GM19238 (cell line): Measurements from ENCODE around the gene NXPH1.
"Not testable (repeated sequence)": the region's sequence is repeated elsewhere in the genome, so short reads cannot be mapped to it uniquely, and the experiment has no call there.

ENCODE experiments used
- DNase-seq: peaks from one replicate; pipeline ENCODE4 v3.0.0; 2011; ENCODE audit warnings: low spot score; ENCODE audit not compliant: insufficient read length

The NXPH1 gene

DNA sequence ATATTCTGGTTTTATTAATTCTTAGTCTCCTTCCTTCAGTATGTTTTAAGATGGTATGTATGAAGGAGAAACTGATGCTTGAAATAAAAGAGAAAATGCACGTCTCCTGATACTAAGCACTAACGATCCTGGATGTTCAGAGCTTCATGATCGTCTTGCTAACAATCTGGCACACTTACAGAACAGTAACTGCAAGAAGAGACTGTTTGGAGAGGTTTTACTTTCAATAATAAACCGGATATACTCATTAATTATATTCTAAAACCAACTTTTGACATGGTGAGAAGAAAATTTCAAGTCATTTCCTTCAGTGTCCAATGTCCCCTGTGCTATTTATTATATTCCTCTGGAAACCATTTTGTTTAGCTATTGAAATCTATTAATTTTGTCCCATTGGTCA is 251.0 kb downstream of the NXPH1 start:
- DNase-seq: no peak

DNA sequence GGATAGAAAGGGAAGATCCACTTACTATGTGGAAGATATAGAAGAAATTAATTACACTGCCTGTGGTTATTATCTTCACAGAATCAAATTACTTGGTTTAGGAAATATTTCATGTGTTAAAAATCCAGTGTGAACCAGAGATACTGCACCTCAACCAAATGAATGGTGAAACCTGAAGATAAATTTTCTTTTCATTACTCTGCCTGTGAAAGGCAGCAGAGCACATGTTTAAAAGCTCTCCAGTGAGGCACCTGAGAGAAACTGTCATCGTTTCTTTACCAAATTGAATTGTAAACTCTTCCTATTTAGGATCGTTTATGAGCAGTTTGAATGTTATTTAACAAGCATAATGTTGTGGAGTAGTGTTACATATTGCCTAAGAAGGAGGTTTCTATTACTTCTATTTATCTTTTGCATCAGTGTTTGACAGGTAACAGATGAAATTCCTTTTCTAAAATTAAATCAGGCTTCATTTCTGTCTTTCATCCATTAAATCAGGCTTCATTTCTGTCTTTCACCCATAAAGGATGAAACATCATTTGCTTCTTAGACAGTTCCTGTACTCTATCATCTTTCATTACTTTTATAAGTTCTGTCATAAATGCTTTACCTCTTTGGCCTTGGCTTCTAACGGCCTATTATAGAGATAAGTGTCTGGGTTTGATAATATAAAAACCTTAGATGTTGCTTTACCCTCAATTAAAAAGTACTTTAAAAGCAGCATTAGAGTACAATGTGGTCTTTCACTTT is 266.6 kb downstream of the NXPH1 start:
- no peak for DNase-seq

DNA sequence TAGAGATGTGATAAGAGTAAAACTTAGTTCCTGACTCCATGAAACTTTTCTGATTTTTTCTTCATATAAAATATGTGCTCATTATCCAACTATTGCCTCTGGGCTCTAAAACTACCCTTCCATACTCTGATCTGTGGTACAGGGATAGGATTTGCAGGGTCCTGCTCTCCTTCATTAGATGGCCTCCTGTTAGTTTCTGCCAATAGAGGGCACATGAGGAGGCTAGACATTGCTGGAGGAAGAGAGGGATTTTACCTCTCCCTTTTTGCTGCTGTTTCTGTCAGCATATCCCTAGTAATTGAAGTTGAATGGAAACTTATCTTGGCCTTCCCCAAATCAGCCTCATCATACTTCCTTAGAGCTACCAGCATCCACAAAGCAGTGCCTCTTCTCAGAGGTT is 269.4 kb downstream of the NXPH1 start:
- DNase-seq: no peak

DNA sequence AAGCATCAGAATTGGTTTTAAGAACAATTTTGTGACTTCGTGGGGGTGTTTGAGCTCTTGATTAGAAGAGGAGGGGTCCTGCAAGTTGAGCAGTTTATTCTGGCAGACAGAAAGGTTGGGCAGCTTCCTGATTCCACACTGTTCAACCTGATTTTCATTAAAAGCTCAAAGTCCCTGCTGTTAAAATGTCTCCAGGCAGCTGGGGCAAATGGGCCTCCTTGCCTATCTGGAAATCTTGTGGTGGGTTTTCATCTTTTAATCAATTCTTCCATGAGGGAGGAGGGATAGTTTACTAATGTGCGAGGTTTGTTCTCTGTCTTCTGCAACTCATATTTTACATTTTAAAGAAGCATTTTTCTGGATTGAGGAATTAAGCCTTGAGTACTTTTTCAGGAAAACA is 276.7 kb downstream of the NXPH1 start:
- DNase-seq: no peak

DNA sequence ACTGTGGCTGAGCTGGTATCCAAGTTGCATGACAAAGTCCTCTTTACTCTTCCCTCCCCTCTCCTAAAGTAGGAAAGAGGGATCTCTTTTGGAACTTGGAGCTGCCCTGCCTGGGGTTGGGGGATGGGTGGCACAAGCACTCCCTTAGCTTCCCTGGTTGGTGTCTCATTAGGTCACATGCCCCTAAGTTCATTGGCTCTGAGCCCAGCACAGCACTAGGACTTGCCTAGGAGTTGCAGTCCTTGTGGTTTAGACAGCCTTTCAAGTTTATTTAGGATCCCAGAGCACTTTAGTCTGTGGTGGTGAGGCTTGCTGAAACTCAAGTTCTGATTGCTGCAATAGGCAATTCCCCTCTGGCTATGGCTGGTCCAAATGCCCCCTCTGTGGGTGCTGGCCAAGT is 281.4 kb downstream of the NXPH1 start:
- no peak for DNase-seq

DNA sequence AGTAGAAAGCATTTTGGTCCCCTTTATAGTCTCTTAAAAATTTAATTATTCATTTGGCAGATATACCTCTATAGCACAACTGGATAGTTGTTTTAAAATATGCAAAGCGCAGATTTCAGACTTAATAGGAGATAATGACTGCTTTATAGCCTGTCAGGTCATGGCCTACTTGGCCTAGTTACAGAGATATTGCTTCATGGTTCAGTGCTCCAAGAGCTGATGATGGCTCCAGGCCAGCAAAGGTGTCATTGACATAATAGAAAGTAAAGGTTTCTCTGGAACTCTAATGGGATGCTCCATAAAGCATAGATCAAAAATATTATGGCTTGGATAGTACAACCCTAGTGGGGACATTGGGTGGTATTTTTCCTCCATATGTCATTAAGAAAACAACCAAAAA is 285.7 kb downstream of the NXPH1 start:
- DNase-seq: no peak

DNA sequence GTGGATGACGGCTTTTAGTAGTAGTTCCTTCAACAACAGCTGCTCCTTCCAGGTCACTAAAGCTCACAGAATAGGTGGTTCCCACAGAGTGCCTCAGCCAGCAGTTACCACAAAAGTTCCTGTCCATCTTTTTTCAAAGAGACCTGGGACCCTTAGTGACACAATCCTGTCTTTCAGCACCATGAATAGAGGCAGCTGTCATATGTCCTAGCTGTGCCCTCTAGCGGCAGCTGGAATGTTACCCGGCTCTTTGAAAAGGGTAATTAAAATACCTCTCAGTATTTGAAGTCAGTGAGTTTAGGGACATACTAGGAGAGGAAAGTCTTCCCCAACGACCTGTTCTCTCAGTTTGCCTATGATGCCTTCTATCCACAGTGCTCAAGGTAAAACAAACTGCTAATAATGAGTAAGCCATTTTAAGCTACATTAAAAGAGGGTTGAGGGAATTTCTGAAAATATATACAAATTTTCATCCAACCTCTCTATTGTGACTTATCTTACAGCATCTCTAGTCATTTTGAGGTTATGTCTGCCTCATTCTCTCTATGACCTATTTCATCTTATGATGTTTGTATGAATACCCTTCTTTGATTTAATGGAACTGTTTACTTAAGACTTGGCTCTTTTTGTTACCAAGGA is 290.8 kb downstream of the NXPH1 start:
- DNase-seq: peak; percentile 12

DNA sequence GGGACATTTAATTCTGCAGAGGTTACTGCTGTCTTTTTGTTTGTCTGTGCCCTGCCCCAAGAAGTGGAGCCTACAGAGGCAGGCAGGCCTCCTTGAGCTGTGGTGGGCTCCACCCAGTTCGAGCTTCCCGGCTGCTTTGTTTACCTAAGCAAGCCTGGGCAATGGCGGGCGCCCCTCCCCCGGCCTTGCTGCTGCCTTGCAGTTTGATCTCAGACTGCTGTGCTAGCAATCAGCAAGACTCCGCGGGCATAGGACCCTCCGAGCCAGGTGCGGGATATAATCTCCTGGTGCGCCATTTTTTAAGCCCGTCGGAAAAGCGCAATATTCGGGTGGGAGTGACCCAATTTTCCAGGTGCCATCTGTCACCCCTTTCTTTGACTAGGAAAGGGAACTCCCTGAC is 298.3 kb downstream of the NXPH1 start:
- DNase-seq: not testable (repeated sequence)

DNA sequence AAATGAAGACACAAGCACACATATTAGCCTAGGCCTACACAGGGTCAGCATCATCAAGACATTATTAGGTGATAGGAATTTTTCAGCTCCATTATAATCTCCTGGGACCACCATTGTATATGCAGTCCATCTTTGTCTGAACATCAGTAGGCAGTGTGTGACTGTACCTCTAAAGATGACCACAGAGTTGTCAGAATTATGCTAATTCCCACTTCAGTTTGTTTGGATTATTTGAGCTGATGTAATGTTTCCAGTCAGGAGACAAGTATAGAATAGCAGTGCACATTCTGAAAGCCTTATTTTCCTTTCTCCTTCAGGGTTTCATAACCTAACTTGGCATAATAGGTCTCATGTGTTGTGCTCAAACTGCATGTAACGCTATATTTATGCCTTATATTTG is 306.4 kb downstream of the NXPH1 start:
- no peak for DNase-seq

DNA sequence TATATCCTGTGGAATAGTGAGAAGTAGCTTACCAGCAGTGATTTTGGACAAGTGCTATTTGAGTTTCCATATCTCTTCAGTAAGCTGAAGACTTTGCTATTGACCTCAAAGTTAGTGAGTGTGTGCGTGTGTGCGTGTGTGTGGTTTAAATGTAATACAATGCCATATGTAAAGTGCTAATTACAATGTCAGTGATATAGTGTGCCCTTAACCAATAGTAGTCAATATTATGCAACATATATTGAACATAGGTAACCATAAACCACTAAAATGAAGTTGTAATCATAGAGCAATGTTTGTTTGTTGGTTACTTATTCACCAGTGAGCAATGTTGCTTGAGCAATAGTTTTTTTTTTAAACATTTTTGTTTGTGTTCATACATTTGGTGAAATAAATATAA is 309.4 kb downstream of the NXPH1 start:
- DNase-seq: no peak

DNA sequence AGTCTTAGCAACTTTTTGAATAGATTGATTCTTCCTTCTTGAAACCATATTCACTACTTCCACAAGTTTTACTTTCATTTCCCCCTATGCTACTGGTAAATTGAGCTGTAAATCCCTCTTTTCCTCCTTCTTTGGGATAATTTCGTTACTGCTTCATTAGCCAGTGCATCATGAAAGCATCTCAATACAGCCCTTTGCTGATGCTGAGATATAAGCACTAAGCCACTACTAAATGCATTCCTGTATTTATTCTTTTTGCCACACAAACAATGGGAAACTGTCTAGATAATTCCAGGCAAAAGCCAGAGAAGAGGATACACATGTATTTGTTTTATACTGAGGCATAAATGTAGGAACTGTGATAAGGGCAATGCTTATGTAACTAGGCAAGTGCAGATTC is 313.9 kb downstream of the NXPH1 start:
- no peak for DNase-seq

DNA sequence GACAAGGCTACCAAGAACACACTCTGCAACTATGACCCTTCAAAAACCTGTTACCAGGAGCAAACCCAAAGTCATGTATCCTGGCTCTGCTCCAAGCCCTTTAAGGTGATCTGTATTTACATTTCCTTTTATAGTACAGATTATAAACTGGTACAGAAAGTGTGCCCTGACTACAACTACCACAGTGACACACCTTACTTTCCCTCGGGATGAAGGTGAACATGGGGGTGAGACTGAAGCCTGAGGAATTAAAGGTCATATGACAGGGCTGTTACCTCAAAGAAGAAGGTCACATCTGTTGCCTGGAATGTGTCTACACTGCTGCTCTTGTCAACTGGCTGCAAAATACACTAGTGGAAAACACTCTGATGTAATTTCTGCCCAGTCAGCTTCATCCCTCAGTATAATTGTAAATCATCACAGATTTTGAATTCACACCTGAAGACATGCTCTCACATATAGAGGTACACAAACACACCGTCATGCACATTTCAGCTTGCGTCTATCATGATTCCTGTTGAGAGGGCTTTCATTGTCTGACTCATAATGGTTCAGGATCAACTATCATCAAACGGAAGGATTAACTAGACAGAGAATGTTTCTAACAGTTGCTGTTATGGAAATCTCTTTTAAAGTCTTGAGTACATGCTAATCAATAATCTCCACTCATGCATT is 318.3 kb downstream of the NXPH1 start:
- no peak for DNase-seq

DNA sequence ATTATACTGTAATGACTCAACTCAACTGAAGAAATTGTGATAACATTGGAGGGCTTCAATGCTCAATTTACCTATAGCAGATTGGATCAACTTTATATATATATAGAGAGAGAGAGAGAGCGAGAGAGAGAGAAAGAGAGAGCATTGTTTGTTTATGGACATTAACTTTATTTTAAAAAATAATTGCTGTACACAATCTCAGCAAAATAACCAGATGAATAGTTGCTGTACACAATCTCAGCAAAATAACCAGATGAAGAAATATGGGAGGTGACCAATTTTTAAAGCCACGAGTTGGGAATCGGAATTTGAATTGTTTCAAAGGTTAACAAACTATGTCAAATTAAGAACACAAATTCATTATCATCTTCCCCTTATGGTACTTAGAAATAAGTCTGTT is 319.9 kb downstream of the NXPH1 start:
- no peak for DNase-seq

DNA sequence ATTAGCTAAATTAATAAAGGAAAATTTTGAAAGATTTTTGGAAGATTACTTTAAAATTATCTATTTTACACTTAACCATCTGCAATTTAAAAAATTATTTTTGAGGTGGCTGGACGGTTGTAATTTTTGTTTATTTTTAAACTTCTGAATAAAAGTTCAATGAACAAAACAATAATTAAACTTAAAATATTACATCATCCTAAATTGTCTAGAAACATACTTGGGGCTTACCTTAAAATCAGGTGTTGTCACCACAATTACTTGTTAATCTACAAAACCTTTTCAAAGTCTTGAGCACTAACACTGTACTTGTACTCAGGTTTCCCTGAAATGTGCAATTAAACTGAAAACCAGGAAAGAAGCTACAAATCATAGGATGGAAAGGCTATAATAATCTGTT is 328.3 kb downstream of the NXPH1 start:
- no peak for DNase-seq

DNA sequence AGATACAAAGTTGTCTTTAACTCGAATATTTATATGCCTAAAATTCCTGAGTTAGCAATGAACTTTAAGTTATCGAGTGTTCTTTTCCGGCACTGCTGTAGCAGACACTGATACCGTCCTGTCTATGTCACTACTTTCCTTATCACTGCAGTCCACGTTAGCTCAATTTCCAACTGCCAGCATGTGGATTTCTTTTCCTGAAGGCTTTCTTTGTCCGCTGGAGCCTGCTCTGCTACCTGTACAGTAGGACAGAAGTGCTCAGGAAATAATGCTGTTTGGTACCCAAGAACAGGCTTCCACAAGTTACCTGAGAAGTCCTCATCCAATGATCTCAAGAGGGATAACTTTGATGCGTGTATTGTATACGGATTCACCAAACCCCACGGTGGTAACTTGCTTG is 329.4 kb downstream of the NXPH1 start:
- no peak for DNase-seq

DNA sequence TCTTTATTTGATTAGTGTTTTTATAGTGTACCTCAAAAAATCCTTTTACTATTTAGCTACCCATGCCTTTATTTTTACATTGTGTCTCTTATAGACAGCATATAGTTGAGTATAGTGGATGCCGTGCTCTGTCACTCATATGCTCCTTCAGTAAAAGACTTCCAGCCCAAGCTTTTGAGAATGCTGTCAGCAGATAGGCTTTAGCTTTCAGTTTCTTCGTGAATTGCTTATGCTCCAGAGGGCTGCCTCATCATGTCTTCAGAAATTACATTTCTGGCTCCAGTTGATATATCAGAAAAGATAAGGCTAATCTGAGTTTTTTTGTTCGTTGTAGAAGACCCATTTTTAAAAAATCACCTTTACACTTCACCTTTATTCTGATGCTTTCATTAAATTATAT is 332.0 kb downstream of the NXPH1 start:
- no peak for DNase-seq

DNA sequence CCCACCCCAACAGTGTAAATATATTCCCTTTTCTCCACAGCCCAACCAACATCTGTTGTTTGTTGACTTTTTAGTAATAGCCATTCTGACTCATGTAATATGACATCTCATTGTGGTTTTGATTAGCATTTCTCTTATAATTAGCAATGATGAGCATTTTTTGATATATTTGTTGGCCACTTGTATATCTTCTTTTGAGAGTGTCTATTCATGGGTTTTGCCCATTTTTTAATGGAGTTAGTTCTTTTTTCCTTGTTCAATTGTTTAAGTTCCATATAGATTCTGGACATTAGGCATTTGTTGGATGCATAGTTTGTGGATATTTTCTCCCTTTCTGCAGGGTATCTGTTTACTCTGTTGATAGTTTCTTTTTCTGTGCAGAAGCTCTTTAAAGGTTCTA is 340.1 kb downstream of the NXPH1 start:
- no peak for DNase-seq

DNA sequence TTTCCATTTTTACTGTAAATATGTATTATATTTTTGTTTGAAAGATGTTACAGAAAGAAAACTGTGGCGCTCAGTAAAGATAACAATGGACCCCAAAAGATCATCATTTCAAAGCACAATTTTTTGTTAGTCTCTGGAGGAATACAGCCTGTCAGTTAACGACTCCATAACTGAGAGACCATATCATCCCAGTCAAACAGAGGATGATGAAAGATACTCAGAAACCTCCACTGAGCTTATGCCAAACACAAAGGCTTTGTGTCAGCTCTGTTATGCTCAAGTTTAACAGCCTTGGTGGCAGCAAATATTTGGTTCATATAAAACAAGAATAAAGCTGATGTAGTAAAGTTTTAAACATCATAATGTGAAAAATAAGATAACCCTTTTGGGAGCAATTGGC is 345.1 kb downstream of the NXPH1 start:
- DNase-seq: no peak

DNA sequence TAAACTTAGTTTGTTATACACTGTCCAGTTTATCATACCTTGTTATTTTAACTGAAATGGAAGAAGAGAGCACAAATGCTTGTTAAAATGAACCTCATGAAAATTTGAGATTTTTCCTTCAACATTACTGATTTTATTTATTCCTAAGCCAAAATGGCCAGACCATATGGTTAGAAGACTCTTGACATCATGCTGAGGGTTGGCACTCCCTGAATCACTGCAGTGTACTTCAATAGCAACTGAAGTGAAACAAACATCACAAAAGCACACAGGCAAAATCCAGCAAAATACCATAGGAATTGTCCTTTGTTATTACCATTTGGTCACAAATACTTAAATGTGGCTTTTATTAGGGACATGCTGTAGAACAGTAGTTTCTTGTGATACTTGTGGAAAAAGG is 347.8 kb downstream of the NXPH1 start:
- DNase-seq: no peak

DNA sequence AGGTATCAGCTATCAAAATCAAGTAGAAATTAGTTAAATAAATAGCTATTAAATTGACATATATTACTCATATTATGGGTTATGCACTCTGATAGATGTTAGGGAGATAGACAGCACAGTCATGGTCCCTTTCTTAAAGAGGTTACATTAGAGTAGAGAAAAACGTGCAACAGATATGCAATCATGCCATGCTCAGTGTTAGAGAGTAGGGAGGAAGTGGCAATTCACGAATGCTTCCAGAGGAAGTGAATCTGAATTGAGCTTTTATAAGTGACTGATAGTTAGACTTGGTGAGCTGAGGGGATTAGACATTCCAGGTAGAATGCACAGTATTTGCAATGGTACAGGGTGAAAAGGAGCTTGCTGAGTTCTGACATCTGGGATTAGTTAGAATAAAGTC is 349.8 kb downstream of the NXPH1 start:
- DNase-seq: no peak

DNA sequence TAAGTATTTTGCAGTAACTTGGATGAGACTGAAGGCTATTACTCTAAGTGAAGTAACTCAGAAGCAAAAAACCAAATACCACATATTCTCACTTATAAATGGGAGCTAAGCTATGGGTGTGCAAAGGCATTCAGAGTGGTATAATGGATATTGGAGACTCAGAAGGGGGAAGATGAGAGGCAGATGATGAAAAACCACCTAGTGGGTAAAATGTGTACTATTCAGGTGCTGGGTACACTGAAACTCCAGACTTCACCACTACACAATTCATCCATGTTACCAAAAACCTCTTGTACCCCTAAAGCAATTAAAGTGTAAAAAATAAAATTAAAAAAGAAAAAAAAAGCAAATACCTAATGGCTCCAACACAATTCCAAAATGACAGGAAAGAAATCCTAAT is 351.7 kb downstream of the NXPH1 start:
- no peak for DNase-seq

DNA sequence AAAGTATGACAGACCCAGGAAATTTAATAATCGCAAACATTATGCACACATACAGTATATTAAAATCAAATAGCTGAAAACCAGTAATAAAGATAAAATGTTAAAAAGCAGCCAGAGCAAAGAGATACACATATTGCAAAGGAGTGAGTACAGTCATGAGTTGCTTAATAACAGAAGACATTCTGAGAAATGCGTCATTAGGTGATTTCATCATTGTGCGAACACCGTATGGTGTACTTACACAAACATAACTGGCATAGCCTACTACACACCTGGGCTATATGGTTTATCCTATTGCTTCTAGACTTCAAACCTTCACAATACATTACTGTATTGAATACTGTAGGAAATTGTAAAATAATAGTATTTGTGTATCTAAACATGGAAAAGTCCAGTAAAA is 367.6 kb downstream of the NXPH1 start:
- no peak for DNase-seq
